AG04450 (cell line): ENCODE data around the gene FRMPD4. TPM values are rescaled to one million over a fixed set of nuclear protein-coding genes. Genes with fewer than 3 reads are reported as not detected.
A peak's percentile ranks its signal among the peaks of the same experiment; 100 is the strongest.

Source experiments
- CTCF ChIA-PET: fragments of 300-600, 350-600 bp; formaldehyde crosslinking; extraction: SDS; loops from one replicate; lab custom pipeline; 2022; ENCODE audit warnings: antibody characterized with exemption, inconsistent platforms; lab: Charles Lee
- POLR2A ChIA-PET: fragments of 350-600 bp; formaldehyde crosslinking; extraction: SDS; loops from one replicate; lab custom pipeline; 2021; ENCODE audit warnings: antibody characterized with exemption, inconsistent platforms; lab: Yijun Ruan, JAX
- DNase-seq: peaks from one replicate; pipeline ENCODE4 v3.0.0-alpha.2; 2011; ENCODE audit warnings: low read depth, low spot score
- H3K27ac ChIP-seq: one replicate; pipeline ENCODE4 v1.5.1; 2012; ENCODE audit warnings: low read depth, low read length, control low read depth
- H3K27me3 ChIP-seq: one replicate; pipeline ENCODE4 v1.6.0; 2012; ENCODE audit warnings: low read length; ENCODE audit not compliant: control insufficient read depth, insufficient read depth
- H3K4me3 ChIP-seq: 2 replicates; pipeline ENCODE4 v1.5.1; 2011; ENCODE audit warnings: mild to moderate bottlenecking, low read depth, low read length, control low read depth
- H3K9me3 ChIP-seq: 2 replicates; pipeline ENCODE4 v1.5.1; 2012; ENCODE audit warnings: low read length; ENCODE audit not compliant: control insufficient read depth, insufficient read depth
- polyA plus RNA-seq: library from polyadenylated mRNA; depleted of rRNA; stranded (reverse); fragments of >200 nt; gene quantifications from 2 replicates; pipeline ENCODE4 v1.2.3, GENCODE V29; 2011
- TF ChIP-seq, protein P1 (sequence below): IDR thresholded peaks from 2 replicates; pipeline ENCODE4 v1.5.1; 2011; ENCODE audit warnings: low read depth, low read length, control low read depth, inconsistent platforms

FRMPD4 gene
- polyA plus RNA-seq, 1 experiment, result 2.7 TPM

DNA sequence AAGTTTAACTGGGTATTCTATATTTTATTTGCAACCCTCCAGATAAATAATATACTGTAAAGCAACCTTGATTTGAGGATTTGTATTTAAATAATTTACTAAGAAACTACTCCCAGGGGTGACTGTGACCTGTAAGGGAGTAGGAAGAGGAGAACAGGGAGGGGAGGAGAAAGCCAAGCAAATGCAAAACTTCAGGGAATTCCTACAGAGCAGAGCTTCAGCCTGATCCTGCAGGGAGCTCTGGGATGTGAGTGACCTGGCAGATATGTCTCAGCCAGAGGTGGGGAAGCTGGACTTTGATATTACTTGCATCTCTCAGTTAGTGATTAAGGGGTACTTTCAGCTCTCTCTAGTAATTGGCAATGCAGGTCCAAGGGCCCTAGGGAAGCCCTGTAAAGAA lies 302.0 kb downstream of the FRMPD4 start:
- no peak overlapping the region for H3K4me3 ChIP-seq
- H3K27ac ChIP-seq, result no peak overlapping the region
- TF ChIP-seq, protein P1, sequence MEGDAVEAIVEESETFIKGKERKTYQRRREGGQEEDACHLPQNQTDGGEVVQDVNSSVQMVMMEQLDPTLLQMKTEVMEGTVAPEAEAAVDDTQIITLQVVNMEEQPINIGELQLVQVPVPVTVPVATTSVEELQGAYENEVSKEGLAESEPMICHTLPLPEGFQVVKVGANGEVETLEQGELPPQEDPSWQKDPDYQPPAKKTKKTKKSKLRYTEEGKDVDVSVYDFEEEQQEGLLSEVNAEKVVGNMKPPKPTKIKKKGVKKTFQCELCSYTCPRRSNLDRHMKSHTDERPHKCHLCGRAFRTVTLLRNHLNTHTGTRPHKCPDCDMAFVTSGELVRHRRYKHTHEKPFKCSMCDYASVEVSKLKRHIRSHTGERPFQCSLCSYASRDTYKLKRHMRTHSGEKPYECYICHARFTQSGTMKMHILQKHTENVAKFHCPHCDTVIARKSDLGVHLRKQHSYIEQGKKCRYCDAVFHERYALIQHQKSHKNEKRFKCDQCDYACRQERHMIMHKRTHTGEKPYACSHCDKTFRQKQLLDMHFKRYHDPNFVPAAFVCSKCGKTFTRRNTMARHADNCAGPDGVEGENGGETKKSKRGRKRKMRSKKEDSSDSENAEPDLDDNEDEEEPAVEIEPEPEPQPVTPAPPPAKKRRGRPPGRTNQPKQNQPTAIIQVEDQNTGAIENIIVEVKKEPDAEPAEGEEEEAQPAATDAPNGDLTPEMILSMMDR, result no peak
- CTCF ChIA-PET, result no interaction called here
- no peaks in the 10 kb centered on the region for H3K9me3 ChIP-seq
- POLR2A ChIA-PET, result no interaction called here
- DNase-seq, result no peak
- H3K27me3 ChIP-seq, result no peaks in the 10 kb centered on the region

DNA sequence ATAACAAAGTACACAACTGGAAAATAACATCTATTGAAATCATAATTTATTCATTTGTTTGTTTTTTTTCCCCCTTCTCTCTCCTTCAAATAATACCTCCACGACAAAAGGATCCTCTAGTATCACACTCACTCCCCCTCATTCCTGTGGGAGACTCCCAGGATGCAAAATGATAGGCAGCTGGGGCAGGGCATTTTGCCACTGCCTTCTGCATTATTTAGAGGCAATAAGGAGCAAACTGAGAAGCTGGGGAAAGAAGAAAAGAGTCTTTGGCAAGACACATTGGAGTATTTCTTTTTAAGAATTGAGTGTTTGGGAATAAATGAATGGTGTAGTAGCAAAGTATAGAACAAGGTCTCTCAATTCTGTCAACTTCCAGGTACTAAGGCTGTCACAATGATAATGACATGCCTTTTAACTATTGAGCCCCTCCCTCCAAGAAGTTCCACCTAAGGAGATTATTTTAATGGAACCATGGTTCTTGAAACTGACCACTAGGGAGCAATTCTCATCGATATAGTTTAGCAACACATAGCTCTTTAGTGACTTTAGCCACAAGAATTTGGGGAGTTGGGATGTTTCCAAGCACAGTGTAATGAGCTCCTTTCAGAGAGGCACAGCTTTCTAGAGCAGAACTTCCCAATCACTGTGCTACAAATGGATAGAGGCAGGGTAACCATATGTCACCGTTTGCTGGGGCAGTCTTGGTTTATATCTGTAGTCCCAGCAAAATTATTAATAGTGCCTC lies 303.3 kb downstream of the FRMPD4 start:
- no peak overlapping the region for H3K27ac ChIP-seq
- POLR2A ChIA-PET, result interaction anchor here (0.5 to 1.1 kb wide), 2 partner anchors 20 to 231 kb away, joined by 3 to 5 read pairs; no protein-coding TSS in a partner anchor
- TF ChIP-seq, protein P1, result peak; percentile 42; the same call in 1 of the 2 replicates
- H3K27me3 ChIP-seq, result no peaks in the 10 kb centered on the region
- H3K4me3 ChIP-seq, result no peak overlapping the region
- DNase-seq, result peak; percentile 63
- CTCF ChIA-PET, result interaction anchor here (0.7 kb wide), 1 partner anchor 114 kb away, joined by 3 read pairs; no protein-coding TSS in a partner anchor
- H3K9me3 ChIP-seq, result no peaks in the 10 kb centered on the region

DNA sequence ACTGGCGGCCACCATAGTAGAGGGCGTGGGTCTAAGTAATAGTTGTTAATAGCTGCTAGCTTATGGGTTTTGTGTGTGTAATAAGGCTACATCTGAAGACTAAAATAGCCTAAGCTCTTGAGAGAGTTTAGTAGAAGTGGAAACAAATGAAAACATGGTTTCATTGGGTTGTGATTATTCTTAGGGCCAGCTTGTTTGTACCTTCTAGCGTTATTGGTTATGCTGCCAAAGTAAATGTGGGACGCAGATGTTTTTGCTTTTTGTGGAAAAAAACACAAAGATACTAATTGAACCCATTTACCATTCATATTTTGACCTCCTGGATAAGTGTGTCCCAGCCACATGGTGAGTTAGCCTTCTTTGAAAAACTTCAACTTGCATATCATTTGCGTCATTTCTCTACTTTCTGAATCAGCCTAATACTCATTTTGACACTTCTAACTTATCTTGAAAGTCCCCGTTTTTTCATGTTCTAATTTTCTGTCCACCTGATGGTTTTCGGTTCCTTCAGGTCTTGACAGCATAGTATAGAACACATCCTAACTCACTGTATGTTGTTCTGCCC lies 305.3 kb downstream of the FRMPD4 start:
- TF ChIP-seq, protein P1, result no peak
- H3K4me3 ChIP-seq, result no peak overlapping the region
- no peak overlapping the region for H3K27ac ChIP-seq
- CTCF ChIA-PET, result no interaction called here
- no peaks in the 10 kb centered on the region for H3K9me3 ChIP-seq
- no peak for DNase-seq
- H3K27me3 ChIP-seq, result no peaks in the 10 kb centered on the region
- POLR2A ChIA-PET, result no interaction called here

DNA sequence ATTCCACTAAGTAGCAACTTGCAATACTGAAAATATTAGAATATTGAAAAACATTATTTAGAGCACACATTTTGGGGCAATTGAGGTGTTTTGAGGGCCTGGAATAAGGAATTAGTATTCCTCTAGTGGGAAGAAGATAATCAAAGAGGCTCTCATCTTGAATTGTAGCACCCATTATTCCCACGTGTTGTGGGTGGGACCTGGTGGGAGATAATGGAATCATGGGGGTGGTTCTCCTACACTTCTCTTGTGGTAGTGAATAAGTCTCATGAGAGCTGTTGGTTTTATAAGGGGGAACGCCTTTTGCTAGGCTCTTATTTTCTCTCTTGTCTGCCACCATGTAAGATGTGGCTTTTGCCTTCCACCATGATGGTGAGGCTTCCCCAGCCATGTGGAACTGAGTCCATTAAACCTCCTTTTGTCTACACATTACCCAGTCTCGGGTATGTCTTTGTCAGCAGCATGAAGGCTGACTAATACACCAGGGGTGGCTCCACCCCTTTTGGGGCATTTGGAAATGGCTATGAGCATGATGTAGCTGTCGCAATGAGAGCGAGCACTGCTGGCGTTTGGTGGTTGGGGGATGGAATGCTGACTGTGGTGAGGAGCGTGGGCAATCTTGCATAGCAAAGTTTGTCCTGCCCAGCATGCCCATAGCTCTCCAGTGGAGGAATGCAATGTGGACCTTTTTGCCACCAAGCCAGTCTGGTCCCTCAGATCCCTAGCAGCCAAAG lies 308.2 kb downstream of the FRMPD4 start:
- no peaks in the 10 kb centered on the region for H3K27me3 ChIP-seq
- TF ChIP-seq, protein P1, result no peak
- DNase-seq, result no peak
- no peak overlapping the region for H3K4me3 ChIP-seq
- CTCF ChIA-PET, result no interaction called here
- POLR2A ChIA-PET, result no interaction called here
- peak overlapping the region; percentile 85 for H3K27ac ChIP-seq
- H3K9me3 ChIP-seq, result no peaks in the 10 kb centered on the region
